ENCODE data around the gene VCL.

VCL gene

GRCh38 chr10:74163319-74164068 is 165.6 kb downstream of the VCL start:
- H3K27ac ChIP-seq (ENCODE audit: low read length): no peak overlapping the region
- no peaks in the 10 kb centered on the region for H3K4me1 ChIP-seq (ENCODE audit: control insufficient read depth in 1 of 2, insufficient read depth in 2 of 2, low read length in 2 of 2)
- no peaks in the 10 kb centered on the region for H3K27me3 ChIP-seq (ENCODE audit: low read depth, low read length)
- no peaks in the 10 kb centered on the region for H3K36me3 ChIP-seq (ENCODE audit: control insufficient read depth in 1 of 2, insufficient read depth in 2 of 2, low read length in 2 of 2)
- no peak overlapping the region for H3K4me3 ChIP-seq (ENCODE audit: low read depth in 1 of 2, low read length in 2 of 2)
- no peaks in the 10 kb centered on the region for H3K9me3 ChIP-seq (ENCODE audit: control insufficient read depth in 1 of 2, low read length in 2 of 2)

- H3K27ac ChIP-seq (ENCODE audit: low read length): no peak overlapping the region
These were observed 167.0 kb downstream of the VCL start for GRCh38 chr10:74164716-74165529.

GRCh38 chr10:74165530-74165901 is 167.6 kb downstream of the VCL start:
- no peaks in the 10 kb centered on the region for H3K36me3 ChIP-seq (ENCODE audit: control insufficient read depth in 1 of 2, insufficient read depth in 2 of 2, low read length in 2 of 2)
- no peaks in the 10 kb centered on the region for H3K4me1 ChIP-seq (ENCODE audit: control insufficient read depth in 1 of 2, insufficient read depth in 2 of 2, low read length in 2 of 2)
- no peaks in the 10 kb centered on the region for H3K27me3 ChIP-seq (ENCODE audit: low read depth, low read length)
- H3K4me3 ChIP-seq (ENCODE audit: low read depth in 1 of 2, low read length in 2 of 2): no peak overlapping the region
- no peaks in the 10 kb centered on the region for H3K9me3 ChIP-seq (ENCODE audit: control insufficient read depth in 1 of 2, low read length in 2 of 2)
- H3K27ac ChIP-seq (ENCODE audit: low read length): no peak overlapping the region

More at GRCh38 chr10:74164716-74165529, 167.0 kb downstream of the VCL start:
- no peaks in the 10 kb centered on the region for H3K27me3 ChIP-seq (ENCODE audit: low read depth, low read length)
- no peaks in the 10 kb centered on the region for H3K36me3 ChIP-seq (ENCODE audit: control insufficient read depth in 1 of 2, insufficient read depth in 2 of 2, low read length in 2 of 2)
- no peak overlapping the region for H3K4me3 ChIP-seq (ENCODE audit: low read depth in 1 of 2, low read length in 2 of 2)
- no peaks in the 10 kb centered on the region for H3K4me1 ChIP-seq (ENCODE audit: control insufficient read depth in 1 of 2, insufficient read depth in 2 of 2, low read length in 2 of 2)
- no peaks in the 10 kb centered on the region for H3K9me3 ChIP-seq (ENCODE audit: control insufficient read depth in 1 of 2, low read length in 2 of 2)

GRCh38 chr10:74167443-74167842 is 169.5 kb downstream of the VCL start:
- no peaks in the 10 kb centered on the region for H3K4me1 ChIP-seq (ENCODE audit: control insufficient read depth in 1 of 2, insufficient read depth in 2 of 2, low read length in 2 of 2)

More at GRCh38 chr10:74167443-74167842, 169.5 kb downstream of the VCL start:
- Histone ChIP-seq H3K27me3 (ENCODE audit: low read depth, low read length) (no peaks in the 10 kb centered on the region), H3K9me3 (ENCODE audit: control insufficient read depth in 1 of 2, low read length in 2 of 2) (no peaks in the 10 kb centered on the region), H3K27ac (ENCODE audit: low read length) (no peak overlapping the region), H3K36me3 (ENCODE audit: control insufficient read depth in 1 of 2, insufficient read depth in 2 of 2, low read length in 2 of 2) (no peaks in the 10 kb centered on the region), H3K4me3 (ENCODE audit: low read depth in 1 of 2, low read length in 2 of 2) (no peak overlapping the region)
